NCI-H2196 (cell line): ENCODE data around the gene IL12A.

Experiments used
- DNase-seq: peaks from one replicate; lab custom pipeline; 2025; ENCODE audit not compliant: unreplicated experiment; lab: John Stamatoyannopoulos, UW

Gene IL12A

DNA sequence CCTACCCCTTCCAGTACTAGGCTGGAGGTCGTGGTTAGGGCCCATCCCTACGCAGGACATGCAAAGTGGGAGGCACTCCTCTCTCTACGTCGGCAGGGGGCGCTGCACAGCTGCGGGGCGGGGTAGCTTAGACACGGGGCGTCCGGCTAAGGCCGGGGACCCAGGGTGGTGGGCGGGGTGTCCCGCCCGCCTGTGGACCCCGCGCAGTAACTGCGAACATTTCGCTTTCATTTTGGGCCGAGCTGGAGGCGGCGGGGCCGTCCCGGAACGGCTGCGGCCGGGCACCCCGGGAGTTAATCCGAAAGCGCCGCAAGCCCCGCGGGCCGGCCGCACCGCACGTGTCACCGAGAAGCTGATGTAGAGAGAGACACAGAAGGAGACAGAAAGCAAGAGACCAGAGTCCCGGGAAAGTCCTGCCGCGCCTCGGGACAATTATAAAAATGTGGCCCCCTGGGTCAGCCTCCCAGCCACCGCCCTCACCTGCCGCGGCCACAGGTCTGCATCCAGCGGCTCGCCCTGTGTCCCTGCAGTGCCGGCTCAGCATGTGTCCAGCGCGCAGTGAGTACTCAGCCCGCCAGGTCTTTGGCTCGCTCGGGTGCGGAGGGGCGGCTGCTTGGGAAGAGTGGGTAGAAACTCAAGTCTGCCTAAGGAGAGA lies at the start of gene IL12A:
Gene IL12A, plus strand, starts transcription at position 219 of the 655 bp plus-strand sequence.
- DNase-seq, result peak; percentile 68

GRCh38 chr3:159941038-159942000 lies 47.3 kb upstream of the IL12A start:
- DNase-seq, result no peak

GRCh38 chr3:159944781-159945180 lies 43.9 kb upstream of the IL12A start:
- no peak for DNase-seq

DNA sequence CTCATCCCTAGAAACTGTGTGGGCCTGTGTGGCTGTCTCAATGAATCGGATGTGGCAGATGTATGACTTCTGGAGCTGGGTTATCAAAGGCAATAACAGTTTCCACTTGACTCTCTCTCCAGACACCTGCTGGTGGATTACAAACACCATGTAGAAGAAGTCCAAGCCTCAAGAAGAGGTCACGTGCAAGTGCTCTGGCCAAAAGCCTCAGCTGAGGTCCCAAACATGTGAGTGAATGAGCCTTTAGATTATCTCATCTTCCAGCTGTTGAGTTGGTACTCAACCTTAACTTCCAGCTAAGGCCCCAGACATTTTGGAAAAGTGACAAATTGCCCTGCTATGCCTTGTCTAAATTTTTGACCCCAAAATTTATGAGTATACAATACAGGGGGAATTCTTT lies 42.7 kb upstream of the IL12A start:
- no peak for DNase-seq

GRCh38 chr3:159947220-159947619 lies 41.4 kb upstream of the IL12A start:
- DNase-seq, result no peak

DNA sequence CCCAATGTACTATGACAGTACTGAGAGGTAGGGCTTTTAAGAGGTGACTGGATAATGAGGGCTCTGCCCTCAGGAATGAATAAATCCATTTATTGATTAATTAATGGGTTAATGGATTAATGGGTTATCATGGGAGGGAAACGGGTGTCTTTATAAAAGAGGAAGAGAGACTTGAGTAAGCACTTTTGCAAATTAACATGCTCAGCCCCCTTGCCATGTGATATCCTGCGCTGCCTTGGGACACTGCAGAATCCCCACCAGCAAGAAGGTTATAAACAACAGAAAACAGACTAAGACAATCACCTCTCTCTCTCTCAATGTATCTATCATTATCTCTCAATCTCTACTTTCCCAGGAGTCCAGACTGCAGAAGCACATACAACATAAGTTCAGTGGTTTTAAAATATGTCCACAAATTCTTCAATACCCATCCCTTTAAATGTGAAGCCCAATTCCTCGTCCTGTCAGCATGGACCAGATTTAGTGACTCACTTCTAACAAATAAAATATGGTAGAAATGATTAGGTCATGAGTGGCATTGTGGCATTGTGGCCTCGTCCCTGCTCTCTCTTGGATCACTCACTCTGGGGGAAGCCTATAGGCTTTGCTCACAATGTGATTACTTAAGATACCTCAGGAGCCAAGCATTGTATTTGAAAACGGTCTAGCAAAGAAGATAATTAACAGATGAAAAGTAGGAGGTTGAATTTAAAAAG lies 40.0 kb upstream of the IL12A start:
- DNase-seq, result no peak

DNA sequence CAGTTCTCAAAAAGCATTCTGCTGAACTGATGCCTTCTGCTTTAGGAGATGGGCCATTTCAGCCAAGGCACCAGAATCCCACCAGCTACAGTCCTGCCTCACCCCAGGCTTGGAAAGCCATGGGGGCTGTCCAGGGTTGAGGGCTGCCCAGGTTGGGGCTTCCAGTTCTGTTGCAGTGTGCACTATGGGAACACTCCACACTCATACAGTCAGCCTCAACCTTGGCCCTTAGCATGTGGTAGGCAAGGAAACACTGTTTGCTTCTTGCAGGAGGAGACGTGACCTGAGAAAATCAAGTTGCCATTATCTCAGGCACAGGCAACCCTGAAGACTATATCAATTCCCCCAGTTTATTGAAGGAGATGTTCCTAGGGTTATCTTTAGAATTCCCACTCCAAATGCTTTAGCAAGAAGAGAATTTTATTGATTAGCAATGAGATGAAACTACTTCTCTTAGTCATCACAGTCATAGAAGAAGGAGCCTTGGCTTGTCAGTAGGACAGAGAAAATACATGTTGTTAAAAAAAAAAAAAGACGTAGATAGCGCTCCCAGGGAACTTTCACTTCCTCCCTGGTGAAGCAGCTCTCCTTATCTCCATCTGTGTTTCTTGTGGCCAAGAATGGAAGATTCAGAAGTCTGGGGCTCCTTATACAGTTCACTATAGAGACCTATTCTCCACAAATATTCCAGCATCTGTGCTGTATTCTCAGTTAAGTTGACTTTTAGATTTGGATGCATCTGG lies 38.3 kb upstream of the IL12A start:
- DNase-seq, result no peak

DNA sequence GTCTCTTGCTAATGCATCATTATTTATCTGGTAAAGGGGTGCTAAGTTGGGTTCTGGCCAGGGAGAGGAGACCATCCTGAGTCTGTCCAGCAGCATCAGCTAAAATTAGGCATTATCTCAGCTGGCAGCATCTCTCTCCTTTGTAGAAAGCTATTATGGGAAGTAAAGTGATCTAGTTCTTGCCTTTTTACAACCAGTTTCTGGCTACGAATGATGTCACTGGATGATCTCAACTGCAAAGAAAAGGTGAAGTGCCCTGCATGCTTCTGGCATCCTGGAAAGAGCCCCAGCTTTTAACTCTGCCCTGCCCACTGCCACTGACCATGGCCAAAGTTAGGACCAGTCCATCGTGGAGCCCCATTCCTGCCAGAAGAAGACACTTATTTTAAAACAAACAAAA lies 37.1 kb upstream of the IL12A start:
- DNase-seq, result no peak

GRCh38 chr3:159953325-159954085 lies 35.1 kb upstream of the IL12A start:
- no peak for DNase-seq

DNA sequence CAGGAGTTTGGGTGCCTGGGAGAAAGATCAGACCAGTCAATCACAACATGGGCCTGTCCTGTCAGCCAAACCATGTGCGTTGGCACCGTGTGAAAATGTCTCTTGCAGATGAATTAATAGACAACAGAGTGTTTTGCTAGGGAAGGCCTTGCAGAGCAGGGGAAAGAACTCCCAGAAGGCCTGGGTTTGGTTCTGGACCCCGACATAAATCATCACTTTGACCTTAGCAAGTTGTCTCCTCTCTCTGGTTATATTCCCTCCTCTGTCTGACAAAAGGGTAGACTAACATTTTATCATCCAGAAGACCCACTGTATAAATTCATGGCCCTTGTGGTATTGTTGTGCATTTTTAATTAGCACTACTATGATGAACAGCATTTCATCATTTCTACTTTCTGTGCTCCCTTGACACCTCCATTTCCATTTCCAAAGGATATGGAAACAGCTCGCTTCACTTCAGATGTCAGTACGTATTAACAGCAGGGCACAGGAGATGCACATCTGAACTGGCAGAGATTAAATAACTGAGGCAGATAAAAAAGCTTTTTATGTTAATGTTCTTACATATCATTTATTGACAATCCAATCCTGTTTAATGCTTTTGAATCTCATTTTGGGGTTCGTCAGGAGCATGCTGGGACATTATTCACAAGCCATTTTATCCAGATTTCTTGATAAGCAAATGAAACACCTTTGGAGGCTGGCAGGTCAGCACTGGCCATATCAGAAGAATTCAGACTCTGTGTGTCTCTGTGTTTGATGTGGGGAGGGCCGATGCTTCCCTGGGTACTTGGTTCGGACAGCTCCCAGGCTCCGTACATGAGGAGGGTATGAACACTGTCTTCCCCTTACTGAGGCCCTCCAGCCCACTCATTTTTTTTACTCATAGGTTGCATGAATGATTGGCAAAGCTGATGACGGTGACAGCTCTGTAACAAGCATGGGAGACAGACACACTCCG lies 28.2 kb upstream of the IL12A start:
- DNase-seq, result no peak

GRCh38 chr3:159964166-159964973 lies 24.3 kb upstream of the IL12A start:
- DNase-seq, result no peak

GRCh38 chr3:159971311-159971710 lies 17.3 kb upstream of the IL12A start:
- DNase-seq, result no peak

DNA sequence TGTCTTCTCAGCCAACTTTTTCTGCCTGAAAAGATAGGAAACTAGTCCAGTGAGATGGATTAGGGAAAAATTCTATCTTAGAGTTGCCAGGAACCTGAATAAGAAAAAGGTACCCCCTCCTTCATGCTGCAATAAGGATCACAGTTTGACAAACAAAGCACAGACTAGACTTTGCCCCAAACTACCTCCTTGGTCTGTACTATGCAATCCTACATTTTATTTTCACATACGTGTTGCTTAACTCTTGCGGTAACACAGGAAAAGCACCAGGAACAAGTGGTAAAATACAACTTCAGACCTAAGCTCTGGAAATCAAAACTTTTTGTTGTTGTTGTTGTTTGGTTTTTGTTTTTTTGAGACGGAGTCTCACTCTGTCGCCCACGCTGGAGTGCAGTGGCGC lies 11.3 kb upstream of the IL12A start:
- DNase-seq, result no peak

GRCh38 chr3:159978353-159978752 lies 10.3 kb upstream of the IL12A start:
- DNase-seq, result no peak

DNA sequence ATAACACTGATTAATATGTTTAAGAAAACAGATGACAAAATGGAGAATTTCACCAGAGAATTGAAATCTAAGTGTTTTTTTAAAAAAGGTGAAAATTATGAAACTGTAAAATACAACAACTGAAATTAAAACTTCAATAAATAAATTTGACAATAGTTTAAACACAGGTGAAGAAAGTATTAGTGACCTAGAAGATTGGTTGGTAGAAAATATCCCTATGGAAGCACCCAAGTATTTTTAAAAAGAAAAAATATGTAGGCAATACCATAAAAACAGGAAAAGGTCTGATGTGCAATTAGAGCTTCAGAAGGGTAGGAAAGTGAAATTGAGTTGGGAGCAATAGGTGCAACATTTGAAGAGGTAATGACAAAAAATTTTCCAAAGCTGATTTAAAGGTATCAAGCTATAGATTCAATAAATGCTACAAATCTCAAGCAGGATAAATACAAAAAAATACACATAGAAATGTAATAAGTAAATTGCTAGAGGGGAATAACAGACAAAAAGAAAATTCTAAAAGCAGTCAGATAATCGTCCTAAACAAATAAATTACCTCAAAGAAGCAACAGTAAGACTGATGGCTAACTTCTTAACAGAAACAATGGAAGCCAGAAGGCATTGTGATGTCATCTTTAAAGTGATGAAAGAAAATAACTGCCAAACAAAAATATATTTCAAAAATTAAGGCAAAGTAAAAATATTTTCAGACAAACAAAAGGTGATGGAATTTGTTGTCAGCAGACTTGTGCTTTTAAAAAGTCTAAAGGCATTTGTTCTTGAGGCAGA lies 9.5 kb upstream of the IL12A start:
- no peak for DNase-seq

DNA sequence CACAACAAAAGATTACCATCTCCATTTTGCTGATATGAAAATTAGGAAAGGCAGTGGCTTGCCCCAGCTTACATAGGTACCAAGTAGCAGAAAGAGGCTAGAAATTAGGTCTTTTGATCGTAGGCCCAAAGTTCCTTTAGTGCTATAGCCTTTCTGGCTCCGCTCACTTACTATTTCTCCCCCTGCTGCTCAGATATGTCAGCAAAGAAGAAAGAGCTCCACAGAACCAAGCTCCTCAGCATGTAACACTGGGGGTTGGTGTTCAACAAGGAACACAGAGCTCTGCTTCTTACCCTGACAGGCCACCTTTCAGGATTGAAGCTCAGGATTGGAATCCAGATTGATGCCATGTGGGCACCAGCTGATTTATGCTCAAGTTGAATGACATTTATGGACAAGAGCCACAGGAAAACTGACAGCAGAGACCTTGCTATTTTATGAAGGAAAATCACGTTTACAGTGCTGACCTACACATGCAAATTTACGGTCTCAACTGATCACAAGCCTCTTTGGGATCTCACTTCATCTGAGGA lies 6.1 kb upstream of the IL12A start:
- no peak for DNase-seq

DNA sequence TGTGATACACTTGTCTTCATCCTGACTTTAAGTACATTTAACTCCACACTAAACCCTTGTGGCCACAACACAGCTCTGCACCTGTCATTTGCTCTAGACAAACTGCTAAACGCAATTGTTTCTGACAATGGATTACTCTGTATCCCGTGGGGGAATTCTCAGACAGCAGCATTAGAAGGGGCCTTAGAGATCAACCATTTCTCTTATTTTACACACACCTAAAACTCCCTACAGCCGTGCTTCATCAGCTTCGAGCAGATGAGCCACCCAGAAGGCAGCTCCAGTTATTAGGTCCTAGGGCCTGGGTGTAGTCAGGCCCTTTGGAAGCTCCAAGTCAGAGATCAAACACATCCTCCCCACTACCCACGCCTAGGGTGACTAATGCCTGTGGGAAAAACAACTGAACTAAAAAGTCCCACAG lies 1.3 kb upstream of the IL12A start:
- no peak for DNase-seq
